ENCODE results near the gene UMODL1.
A peak's percentile ranks its signal among the peaks of the same experiment; 100 is the strongest.

The UMODL1 gene

DNA sequence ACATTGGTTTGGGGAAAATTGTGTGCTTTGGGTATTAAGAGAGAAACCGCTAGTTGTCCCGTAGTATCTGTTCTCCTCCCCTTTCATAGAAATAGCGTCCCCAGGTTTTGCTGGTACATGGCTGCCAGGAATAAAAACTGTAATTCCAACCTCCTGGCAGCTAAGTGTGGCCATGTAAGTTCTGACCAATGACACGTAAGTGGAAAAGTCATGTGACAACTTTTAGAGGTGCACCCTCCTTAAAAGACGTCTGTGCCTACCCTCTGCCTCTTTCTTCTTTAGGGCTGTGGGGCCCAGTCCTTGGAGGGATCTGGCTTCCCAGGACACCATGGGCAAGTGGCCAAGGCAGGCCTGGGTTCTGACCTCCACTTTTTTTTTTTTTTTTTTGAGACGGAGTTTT lies 59.3 kb downstream of the UMODL1 start:
- no peak for DNase-seq (ENCODE audit: low read depth in 2 of 2)

GRCh38 chr21:42132183-42132582 lies 61.1 kb downstream of the UMODL1 start:
- DNase-seq (ENCODE audit: low read depth in 2 of 2): no peak

DNA sequence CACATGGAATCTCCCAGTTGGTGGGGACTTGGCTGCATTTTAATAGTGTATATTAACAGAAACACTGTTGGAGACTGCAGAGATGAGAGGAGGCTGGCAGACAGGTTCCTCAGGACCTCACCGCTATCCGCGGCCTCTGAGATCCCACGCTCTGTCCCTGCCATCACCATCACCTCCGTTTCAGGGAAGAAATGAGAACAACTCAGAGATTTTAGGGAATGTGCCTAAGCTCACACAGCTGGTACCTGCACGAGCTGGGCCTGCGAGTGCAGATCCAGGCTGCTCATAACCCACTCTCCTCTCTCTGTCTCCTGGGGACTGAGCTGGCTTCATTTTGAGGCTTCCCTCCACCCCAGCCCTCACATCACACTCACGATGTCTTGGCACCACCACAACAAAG lies 62.0 kb downstream of the UMODL1 start:
- DNase-seq (ENCODE audit: low read depth in 2 of 2): no peak

DNA sequence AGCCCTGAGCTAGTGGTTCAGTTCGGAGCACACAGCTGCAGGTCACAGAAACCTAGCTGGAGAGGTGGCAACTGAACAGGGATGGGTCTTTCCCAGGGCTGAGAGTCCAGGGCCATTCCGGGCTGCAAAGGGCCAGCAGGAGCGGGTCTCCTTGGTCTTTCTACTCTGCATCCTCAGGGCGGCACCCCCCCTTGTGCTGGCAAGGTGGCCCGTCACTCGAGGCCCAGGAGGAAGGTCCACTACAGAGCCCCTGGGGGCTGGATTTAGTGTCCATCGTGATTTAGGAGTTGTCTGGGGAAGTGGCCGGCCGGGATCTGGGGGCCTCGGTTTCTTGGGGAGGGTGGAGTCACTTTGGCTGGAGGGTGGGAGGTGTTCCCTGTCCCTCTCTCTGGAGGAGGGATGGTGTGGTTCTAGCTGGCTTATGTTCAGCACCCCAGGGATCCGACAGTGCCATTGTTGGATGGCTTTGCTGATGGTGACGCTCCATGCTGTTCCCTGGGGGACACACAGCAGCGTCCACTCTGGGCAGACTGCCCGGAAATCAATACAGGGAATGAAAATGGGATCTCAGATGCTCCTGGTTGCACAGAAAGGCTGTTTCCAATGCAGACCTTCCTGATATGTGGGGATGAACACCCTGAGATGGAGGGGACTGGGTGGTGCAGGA lies 64.4 kb downstream of the UMODL1 start:
- DNase-seq (ENCODE audit: low read depth in 2 of 2): no peak

GRCh38 chr21:42137191-42137904 lies 66.2 kb downstream of the UMODL1 start:
- DNase-seq (ENCODE audit: low read depth in 2 of 2): no peak

- DNase-seq (ENCODE audit: low read depth in 2 of 2): no peak
Measured at GRCh38 chr21:42140196-42140934, 69.2 kb downstream of the UMODL1 start.

DNA sequence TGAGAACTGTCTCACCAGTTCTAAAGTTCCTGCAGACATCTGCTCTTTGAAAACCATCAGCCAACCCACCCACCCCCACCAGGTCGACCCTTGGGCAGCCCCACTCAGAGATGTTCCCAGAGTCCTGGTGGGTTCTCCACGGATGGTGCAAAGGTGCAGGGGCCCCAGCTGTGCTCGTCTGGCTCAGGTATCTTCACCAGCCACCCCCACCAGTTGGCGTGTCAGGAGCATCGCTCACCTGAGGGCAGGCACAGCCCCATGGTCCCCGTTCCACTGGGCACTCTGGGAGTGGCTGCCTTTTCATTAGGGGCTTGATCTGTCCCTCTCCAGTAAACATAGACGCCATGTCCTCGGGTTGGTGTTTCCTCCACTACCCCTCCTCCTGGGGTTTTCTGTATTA lies 70.5 kb downstream of the UMODL1 start:
- no peak for DNase-seq (ENCODE audit: low read depth in 2 of 2)

- no peak for DNase-seq (ENCODE audit: low read depth in 2 of 2)
Measured at GRCh38 chr21:42142141-42142540, 71.0 kb downstream of the UMODL1 start.

- DNase-seq (ENCODE audit: low read depth in 2 of 2): no peak
Measured at GRCh38 chr21:42142627-42143026, 71.5 kb downstream of the UMODL1 start.

DNA sequence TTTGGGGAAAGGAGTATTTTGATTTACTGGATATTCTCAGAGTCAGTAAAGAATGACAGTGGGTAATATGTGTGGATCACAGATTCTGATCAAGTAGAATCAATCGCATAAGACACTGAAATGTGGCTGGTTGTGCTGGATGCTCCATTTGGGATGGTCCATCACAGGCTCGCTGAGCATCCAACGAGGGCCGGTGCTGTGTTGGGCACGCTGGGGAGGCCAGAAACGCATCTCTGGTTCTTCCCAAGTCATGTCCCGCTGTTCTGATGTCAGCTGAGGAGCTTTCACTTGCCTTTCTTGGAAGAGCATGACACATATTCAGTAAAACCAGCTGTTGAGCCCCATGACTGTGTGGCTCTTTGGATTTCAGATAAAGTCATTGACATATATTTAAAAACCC lies 72.0 kb downstream of the UMODL1 start:
- DNase-seq (ENCODE audit: low read depth in 2 of 2): no peak

- no peak for DNase-seq (ENCODE audit: low read depth in 2 of 2)
Measured at GRCh38 chr21:42144221-42144620, 73.1 kb downstream of the UMODL1 start.

DNA sequence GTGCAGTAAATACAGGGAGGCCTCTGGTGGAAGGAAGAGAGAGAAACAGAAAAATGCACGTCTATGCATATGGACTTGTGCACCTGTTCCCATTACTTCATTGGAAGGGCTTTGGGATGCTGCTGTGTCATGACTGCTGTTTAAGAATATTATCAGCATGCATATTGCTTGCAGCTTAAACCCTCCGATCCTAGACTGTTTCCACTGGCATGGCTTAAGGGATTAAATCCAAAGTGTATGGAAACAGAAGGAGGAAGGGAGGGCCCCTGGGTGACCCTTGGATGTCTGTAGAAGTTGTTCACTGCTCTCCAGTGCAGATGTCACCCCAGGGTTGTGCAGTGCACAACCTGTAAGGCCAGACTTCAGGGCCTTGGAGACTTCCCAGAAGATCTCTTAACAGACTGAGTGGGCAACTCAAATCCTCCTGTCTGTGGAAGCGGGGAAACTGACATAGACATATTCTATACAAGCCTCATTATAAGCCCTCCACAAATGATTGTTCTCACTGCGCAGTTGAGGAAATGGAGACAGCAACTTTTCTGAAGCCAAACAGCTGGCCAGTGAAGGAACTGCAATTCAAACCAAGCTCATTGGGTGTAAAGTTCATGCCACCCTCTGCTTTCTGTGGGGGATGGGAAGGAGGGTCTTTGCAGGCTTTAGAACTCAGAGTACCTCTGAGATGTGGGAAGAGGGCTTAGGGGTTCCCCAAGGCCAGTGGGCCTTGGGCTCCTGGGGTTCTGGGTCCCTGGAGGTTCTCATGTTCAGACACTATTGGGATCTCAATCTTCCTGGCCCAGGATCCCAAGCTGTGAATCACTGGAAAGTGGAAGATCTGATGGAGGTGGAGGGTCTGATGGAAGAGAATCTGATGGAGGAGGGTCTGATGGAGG lies 73.8 kb downstream of the UMODL1 start:
- no peak for DNase-seq (ENCODE audit: low read depth in 2 of 2)

DNA sequence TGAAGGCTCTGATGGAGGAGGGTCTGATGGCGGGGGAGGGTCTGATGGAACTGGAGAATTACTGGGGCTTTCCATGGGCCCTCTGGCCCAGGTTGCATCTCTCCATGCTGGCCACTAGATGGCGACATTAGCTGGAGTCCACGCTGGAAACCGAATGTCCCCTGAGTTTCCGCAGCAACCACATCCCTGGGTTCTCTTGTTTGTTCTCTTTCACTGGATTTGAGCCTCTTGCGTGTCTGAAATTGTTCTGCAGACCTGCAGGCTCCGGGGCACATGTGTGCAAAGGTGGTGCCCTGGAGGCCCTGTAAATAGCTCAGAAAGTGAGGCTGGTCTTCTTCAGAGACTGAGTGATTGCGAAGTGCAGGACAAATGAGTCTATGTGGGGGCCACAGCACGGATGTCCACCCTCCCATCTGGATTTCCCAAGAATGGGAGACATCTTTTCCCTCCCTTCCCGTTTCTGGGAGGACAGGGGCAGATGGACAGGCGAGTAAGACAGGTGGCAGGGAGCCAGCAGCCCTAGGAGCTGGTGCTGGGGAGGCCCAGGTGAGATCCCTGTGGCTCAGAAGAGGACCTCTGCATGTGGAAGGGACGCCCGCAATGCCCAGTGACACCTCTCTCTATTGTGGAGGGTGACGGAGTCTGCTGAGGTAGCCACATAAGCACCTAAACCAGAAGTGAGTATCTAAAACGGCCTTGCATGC lies 74.6 kb downstream of the UMODL1 start:
- peak; percentile 15 to 40 for DNase-seq (ENCODE audit: low read depth in 2 of 2)

- no peak for DNase-seq (ENCODE audit: low read depth in 2 of 2)
Measured at GRCh38 chr21:42146273-42146805, 75.2 kb downstream of the UMODL1 start.

DNA sequence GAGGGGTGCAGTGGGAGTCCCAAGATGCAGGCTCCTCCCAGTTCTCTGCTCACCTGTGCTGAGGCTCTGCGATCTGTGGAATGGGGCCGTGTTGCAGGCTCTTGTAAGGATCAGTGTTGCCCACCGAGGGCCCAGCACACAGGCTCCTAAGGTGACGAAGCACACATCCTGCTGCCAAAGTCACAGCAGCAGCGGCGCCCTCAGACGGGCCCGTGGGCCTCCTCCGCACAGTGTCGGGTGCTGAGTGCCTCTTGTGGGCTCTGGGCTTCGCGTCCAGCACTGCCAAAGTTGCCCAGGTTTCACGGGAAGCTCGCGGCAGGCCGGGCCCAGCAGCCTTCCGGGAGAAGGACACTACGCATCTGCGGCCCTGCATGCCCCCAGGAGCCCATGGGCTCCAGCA lies 75.7 kb downstream of the UMODL1 start:
- DNase-seq (ENCODE audit: low read depth in 2 of 2): no peak

- no peak for DNase-seq (ENCODE audit: low read depth in 2 of 2)
Measured at GRCh38 chr21:42147386-42148020, 76.4 kb downstream of the UMODL1 start.

GRCh38 chr21:42148097-42148496 lies 77.0 kb downstream of the UMODL1 start:
- DNase-seq (ENCODE audit: low read depth in 2 of 2): no peak

DNA sequence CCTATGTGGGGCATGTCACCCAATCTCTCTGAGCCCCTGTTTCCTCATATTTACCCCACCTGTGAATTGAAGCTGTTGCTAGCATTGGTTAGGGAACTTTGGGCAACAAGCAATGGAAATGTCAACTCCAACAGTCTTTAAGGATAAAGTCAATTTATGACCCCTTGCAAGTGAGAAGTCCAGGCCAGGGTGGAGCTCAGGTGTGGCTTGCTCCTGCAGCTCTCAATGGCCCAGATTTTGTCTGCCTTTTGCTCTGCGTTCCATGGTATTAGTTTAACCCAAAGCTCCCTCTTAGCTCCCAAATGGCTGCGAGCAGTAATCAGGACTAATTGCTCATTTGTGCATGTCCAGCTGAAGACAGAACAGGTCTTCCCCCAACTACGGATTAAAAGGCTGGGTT lies 77.5 kb downstream of the UMODL1 start:
- no peak for DNase-seq (ENCODE audit: low read depth in 2 of 2)

DNA sequence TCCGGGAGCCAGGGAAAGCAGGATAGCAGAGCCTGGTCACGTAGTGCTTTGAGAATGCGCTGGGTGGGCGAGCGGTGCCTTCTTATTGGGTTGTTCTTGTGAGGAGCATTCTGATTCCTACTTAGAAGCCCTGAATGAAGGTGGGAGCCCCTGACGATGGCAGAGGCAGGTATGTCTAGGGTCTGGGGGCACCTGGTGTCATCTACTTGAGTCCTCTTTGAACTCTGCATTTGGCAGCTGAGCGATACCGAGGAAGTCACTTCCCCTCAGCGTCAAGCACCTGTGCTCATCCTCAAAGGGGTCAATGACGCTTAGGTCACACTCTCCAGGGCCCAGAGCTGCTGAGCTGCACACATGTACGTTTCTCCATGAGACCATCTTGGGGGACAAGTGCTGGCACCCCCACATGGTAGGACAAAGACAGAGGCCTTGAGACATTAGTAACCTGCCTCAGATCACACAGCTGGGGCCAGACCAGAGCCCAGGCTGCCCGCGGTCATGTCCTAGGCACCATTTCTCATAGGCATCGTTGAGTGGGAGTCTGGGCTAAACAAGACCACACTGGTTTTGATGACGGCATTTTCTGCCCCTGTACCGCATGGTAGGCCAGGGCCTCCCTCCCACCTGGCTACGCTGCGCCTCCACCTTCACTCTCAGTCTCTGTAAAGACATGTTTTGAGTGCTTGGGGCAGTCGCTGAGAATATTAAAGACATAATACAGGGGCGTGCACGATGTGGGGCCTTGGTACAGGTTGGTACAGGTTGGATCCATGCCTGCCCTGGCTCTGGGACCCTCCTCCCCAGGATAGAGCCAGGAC lies 78.7 kb downstream of the UMODL1 start:
- no peak for DNase-seq (ENCODE audit: low read depth in 2 of 2)

All from stimulated activated CD8-positive, alpha-beta memory T cell treated with anti-CD3 and anti-CD28 coated beads, Interleukin-15, amount 100 ng/mL, for 4 hours (primary cell).